Effector memory CD4-positive, alpha-beta T cell (primary cell): ENCODE results near the gene CFAP221.

ENCODE experiments used
- DNase-seq, 3 donors: peaks; one replicate each; pipeline ENCODE4 v3.0.0-alpha.2; 2020
- H3K27ac ChIP-seq: 2 replicates; pipeline ENCODE4 v1.7.0; 2013; ENCODE audit warnings: mild to moderate bottlenecking, low read length, moderate library complexity; ENCODE audit not compliant: insufficient read depth, poor library complexity, severe bottlenecking
- H3K27me3 ChIP-seq: replicated peaks from 2 replicates; pipeline ENCODE4 v1.7.0; 2013; ENCODE audit warnings: mild to moderate bottlenecking, low read length; ENCODE audit not compliant: insufficient read depth, control insufficient read depth, poor library complexity, severe bottlenecking
- H3K36me3 ChIP-seq: 2 replicates; pipeline ENCODE4 v1.7.0; 2013; ENCODE audit warnings: mild to moderate bottlenecking, low read length, moderate library complexity; ENCODE audit not compliant: control insufficient read depth, insufficient read depth
- H3K4me1 ChIP-seq: 2 replicates; pipeline ENCODE4 v1.7.0; 2013; ENCODE audit warnings: low read length, mild to moderate bottlenecking; ENCODE audit not compliant: control insufficient read depth, insufficient read depth, poor library complexity, severe bottlenecking
- H3K4me3 ChIP-seq: 2 replicates; pipeline ENCODE4 v1.7.0; 2013; ENCODE audit warnings: low read length, low read depth, mild to moderate bottlenecking; ENCODE audit not compliant: insufficient read depth, poor library complexity, severe bottlenecking
- H3K9me3 ChIP-seq: 2 replicates; pipeline ENCODE4 v1.7.0; 2013; ENCODE audit warnings: mild to moderate bottlenecking, low read length, moderate library complexity; ENCODE audit not compliant: control insufficient read depth

CFAP221 gene

DNA sequence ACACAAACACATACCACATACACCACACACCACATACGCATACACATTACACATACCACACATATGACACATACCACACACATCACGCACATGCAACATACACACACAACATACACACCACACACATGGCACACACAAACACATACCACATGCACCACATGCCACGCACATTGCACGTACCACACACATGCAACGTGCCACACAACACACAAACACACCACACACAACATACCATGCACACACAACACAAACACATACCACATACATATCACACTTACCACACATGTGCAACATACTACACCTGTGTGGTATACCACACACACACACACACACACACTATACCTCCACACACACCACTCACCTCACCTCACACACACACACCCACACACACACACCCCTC, 149.7 kb downstream of the CFAP221 start:
- no peaks in the 10 kb centered on the region for H3K27me3 ChIP-seq
- H3K4me3 ChIP-seq = no peak overlapping the region
- H3K9me3 ChIP-seq = no peaks in the 10 kb centered on the region
- H3K4me1 ChIP-seq = peaks cover 7% of the 10 kb centered on the region
- H3K36me3 ChIP-seq = peaks cover 5% of the 10 kb centered on the region
- H3K27ac ChIP-seq = no peak overlapping the region
- no peak for DNase-seq

DNA sequence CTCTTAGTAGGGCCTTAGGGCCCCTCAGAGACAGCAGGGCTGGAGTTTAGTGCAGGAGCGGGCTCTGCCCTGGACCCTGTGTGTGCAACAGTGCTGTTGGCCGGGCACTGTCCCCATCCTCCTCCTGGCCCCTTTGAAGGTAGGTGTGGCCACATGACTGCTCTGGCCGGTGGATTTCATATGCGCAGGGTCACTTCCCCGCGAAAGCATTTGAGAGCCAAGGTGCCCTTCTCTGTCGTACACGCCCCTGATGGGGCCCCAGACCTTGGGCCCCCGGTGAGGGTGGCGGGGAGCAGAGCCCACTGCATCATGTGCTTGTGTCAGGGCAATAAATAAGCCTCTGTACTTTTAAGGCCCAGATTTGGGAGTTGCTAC, 150.2 kb downstream of the CFAP221 start:
- Histone ChIP-seq H3K27ac (peak overlapping the region; percentile 12), H3K4me3 (no peak overlapping the region), H3K27me3 (no peaks in the 10 kb centered on the region), H3K36me3 (peaks cover under 1% of the 10 kb centered on the region), H3K4me1 (peaks cover 7% of the 10 kb centered on the region), H3K9me3 (no peaks in the 10 kb centered on the region)
- DNase-seq = no peak

DNA sequence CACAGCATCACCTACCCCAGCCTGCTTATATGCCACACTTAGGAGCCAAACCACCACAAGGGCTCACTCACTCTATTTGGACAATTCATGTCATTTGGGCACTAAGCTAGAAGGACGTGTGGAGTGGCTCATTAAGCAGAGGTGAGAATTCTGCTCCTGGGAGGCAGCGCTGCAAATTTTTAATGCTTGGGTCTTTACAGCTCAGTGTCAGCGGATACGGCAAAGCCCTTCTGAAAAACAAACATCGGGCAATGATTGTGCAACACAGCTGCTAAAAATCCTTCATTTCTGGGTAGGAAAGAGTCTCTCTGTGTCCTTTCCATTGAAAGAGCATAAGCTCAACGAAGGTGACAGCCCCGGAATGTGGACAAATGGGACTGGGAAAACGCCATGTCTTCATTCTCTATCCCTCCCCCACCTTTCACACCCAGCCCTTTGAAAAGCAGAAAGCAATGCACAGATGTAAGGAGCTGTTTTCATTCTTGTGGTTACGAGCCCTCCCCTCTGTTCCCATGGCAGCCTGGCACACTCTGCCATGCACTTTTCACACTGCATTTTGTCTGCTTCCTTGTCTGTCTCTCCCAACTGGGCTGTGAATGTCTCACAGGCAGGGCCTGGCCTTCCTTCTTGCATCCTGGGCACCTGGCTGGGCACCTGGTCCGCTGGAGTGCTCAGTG, 150.7 kb downstream of the CFAP221 start:
- peaks cover 7% of the 10 kb centered on the region for H3K4me1 ChIP-seq
- no peak for DNase-seq
- H3K27me3 ChIP-seq = no peaks in the 10 kb centered on the region
- peak overlapping the region; percentile 2 for H3K4me3 ChIP-seq
- H3K36me3 ChIP-seq = no peaks in the 10 kb centered on the region
- peak overlapping the region; percentile 12 for H3K27ac ChIP-seq
- H3K9me3 ChIP-seq = no peaks in the 10 kb centered on the region

DNA sequence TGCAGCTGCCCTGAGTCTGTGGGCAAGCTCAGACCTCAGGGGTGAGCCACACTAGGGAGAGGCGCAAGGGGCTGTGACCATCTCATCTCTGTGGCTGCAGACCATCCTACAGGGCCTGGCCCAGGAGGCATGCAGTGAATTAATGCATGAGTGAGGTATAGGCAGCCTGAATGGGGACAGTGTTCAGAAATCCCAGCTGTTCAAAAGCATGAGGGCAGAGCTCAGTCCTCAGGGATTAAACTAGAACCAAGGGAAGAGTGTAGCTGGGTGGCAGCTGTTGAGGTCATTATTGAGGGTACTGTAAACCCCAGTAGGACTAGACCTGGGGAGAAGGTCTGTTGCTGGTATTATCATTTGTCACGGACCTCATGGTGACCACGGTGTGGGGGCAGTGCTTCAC, 151.8 kb downstream of the CFAP221 start:
- DNase-seq = no peak
- Histone ChIP-seq H3K4me3 (no peak overlapping the region), H3K9me3 (no peaks in the 10 kb centered on the region), H3K36me3 (no peaks in the 10 kb centered on the region), H3K4me1 (peaks cover 7% of the 10 kb centered on the region), H3K27ac (no peak overlapping the region), H3K27me3 (no peaks in the 10 kb centered on the region)

DNA sequence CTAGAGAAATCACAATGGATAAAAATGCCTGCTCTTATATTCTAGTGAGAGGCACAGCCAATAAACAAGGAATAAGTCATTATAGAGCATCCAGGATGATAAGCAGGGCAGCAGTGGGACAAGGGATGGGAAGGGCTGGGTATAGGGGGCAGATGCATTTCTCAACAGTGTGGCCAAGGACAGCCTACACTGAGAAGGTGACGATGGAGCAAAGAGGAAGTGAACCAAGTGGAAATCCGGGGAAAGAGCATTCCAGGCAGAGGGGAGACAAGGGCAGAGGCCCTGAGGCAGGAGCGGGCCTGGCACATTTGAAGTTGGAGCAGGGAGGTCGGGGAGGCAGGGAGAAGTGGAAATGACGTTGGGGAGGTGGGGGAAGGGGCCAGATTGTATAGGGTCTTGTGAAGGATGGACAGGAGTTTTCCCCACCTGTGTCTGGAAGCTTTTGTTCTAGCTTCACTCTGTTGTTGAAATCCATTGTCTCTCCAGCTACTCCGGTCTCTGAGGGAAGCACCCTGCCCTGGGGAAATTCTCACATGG, 152.3 kb downstream of the CFAP221 start:
- H3K4me3 ChIP-seq = no peak overlapping the region
- no peak overlapping the region for H3K27ac ChIP-seq
- H3K36me3 ChIP-seq = no peaks in the 10 kb centered on the region
- no peak for DNase-seq
- no peaks in the 10 kb centered on the region for H3K27me3 ChIP-seq
- no peaks in the 10 kb centered on the region for H3K9me3 ChIP-seq
- H3K4me1 ChIP-seq = peaks cover 7% of the 10 kb centered on the region

DNA sequence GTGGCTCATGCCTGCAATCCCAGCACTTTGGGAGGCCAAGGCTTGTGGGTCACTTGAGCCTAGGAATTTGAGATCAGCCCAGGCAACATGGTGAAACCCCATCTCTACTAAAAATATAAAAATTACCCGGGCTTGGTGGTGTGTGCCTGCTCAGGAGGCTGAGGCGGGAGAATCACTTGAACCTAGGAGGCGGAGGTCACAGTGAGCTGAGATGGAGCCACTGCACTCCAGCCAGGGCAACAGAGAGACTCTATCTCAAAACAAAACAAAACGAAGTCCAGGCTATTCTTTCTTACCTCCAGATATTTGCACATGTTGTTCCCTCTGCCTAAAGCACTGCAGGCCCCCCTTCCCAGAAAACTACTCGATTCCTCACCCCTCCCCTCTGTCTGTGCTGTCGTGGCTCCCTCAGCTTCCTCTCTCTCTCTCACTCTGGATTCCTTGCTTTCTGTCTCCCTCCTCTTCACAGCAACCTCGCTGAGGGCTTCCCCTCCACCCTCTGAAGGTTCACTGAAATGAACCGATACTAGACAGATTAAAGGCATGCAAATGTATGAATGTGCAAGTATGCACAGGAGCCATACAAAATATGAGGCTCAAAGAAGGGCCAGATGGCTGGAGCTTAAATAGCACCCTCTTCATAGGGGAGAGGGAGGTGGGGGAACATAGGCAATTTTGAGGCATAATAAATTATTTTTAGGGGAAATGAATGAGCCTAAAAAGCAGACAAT, 153.2 kb downstream of the CFAP221 start:
- H3K36me3 ChIP-seq = no peaks in the 10 kb centered on the region
- H3K4me3 ChIP-seq = no peak overlapping the region
- DNase-seq = no peak
- H3K4me1 ChIP-seq = peaks cover 7% of the 10 kb centered on the region
- H3K27ac ChIP-seq = no peak overlapping the region
- H3K27me3 ChIP-seq = no peaks in the 10 kb centered on the region
- no peaks in the 10 kb centered on the region for H3K9me3 ChIP-seq

DNA sequence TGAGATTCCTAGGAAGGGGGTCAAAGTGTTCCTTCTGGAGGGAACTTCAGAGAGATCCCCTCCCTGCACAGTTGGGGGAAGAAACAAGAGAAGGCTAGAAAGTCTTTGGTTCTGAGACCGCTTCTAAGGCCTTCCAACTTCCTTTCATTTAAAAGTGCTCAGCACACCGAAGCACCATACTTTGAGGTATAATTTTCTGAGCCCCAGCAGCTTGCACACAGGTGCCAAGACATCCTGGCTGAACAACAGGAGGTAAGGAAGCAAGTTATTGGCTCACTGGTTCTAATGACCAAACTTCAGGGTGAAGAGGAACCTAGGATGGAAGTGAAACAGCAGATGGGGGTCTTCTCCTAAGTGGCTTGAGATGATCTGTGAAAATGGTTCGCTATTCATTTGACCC, 154.0 kb downstream of the CFAP221 start:
- H3K27ac ChIP-seq = no peak overlapping the region

DNA sequence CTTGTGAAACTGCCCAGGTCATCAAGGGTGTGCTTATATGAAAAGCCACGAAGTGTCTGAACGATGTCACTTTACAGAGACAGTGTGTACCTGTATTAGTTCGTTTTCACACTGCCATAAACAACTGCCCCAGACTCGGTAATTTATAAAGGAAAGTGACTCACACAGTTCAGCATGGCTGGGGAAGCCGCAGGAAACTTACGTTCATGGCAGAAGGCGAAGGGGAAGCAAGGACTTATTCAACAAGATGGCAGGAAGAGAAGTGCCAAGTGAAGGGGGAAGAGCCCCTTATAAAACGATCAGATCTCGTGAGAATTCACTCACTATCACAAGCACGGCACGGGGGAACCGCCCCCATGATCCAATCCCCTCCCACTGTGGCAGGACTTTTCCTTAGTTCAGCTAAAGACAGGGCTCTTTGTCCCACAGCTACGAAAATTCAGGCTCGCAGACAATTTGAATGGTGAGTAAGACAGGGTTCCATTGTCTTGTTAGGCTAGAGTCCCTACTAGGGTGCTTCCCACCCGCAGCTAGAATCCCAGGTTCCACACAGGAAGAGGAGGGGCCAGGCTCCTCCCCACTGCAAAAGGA, 154.9 kb downstream of the CFAP221 start:
- Histone ChIP-seq H3K27me3 (no peaks in the 10 kb centered on the region), H3K4me1 (peaks cover 11% of the 10 kb centered on the region), H3K27ac (no peak overlapping the region), H3K4me3 (no peak overlapping the region), H3K9me3 (no peaks in the 10 kb centered on the region), H3K36me3 (no peaks in the 10 kb centered on the region)
- DNase-seq = no peak

More for the DNA sequence above, 154.0 kb downstream of the CFAP221 start:
- Histone ChIP-seq H3K27me3 (no peaks in the 10 kb centered on the region), H3K4me1 (peaks cover 11% of the 10 kb centered on the region), H3K36me3 (no peaks in the 10 kb centered on the region), H3K9me3 (no peaks in the 10 kb centered on the region), H3K4me3 (no peak overlapping the region)
- DNase-seq = no peak

DNA sequence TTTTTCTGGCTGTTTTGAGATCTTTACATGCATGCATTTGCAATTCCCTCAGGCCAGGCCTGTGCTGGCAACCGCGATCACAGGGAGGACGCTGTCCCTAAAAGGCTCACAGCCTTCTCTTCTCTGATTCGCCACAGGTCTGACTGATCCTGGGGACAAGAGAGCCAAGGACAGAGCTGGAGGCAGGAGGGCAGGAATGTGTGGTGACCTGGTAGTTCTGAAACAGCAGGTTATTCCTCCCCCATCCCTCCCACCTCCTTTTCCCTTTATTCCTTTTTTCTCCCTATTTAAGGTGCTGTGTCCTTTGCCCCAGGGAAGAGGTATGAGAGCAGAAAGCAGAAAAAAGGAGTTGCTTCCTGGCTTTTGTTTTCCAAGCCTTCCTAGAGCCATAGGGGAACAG, 156.6 kb downstream of the CFAP221 start:
- H3K27me3 ChIP-seq = no peaks in the 10 kb centered on the region
- H3K27ac ChIP-seq = no peak overlapping the region
- no peaks in the 10 kb centered on the region for H3K36me3 ChIP-seq
- DNase-seq = no peak
- H3K4me3 ChIP-seq = no peak overlapping the region
- peaks cover 10% of the 10 kb centered on the region for H3K4me1 ChIP-seq
- H3K9me3 ChIP-seq = no peaks in the 10 kb centered on the region

DNA sequence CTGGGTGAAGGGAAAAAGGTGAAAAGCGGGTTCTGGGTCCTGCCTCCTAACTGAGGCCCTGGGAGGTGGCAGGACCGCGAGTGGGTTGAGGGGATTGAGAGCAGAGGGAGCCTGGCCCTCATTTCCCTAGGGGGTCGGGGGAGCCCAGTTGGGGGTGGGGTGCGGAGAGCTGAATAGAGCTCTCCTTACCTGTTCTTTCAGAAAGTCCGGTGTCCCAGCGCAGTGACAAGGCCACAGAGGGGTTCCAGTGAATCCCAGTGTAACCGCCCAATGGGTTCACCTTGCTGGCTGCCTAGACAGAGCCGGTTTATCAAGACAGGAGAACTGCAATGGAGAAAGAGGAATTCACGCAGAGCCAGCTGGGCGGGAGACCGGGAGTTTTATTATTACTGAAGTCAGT, 157.1 kb downstream of the CFAP221 start:
- DNase-seq = no peak
- Histone ChIP-seq H3K9me3 (no peaks in the 10 kb centered on the region), H3K4me1 (peaks cover 10% of the 10 kb centered on the region), H3K27ac (no peak overlapping the region), H3K27me3 (no peaks in the 10 kb centered on the region), H3K36me3 (no peaks in the 10 kb centered on the region), H3K4me3 (no peak overlapping the region)
